ENCODE data around the gene CDK7. TPM values are rescaled to one million over a fixed set of nuclear protein-coding genes. Genes with fewer than 3 reads are reported as not detected.

The CDK7 gene
- total and polyA plus RNA-seq, 12 donors: 10.5 to 17.9 (median 13.7) TPM

- Histone ChIP-seq H3K27me3 (no peaks in the 10 kb centered on the region), H3K4me3 (no peak overlapping the region), H3K36me3 (peaks cover 0 to 55% (median 14%) of the 10 kb centered on the region in 9 donors), H3K27ac (peak overlapping the region in 1 of 10 donors; percentile 49), H3K9me3 (peaks cover 0 to 3% (median 0%) of the 10 kb centered on the region in 11 donors), H3K4me1 (no peaks in the 10 kb centered on the region)
- DNase-seq: no peak
- ATAC-seq: no peak
- intact Hi-C loops (cut with DNase I): loop anchor here in 1 of 10 donors (1.0 kb wide), 1 partner anchor 15 kb away; the partner anchor contains the start of gene CCDC125
- TF ChIP-seq CTCF (IDR thresholded peaks at IDR 0.05): no peak
- 78 to 85% methylated on average over 4 of the region's 4 CpGs for WGBS, 2 donors
These were observed 82.7 kb downstream of the CDK7 start for GRCh38 chr5:69317391-69317790.

GRCh38 chr5:69326365-69326764, 91.7 kb downstream of the CDK7 start:
- DNase-seq (no peak), ATAC-seq (no peak)
- Histone ChIP-seq H3K4me3 (no peak overlapping the region), H3K27me3 (no peaks in the 10 kb centered on the region), H3K27ac (no peak overlapping the region), H3K36me3 (no peaks in the 10 kb centered on the region), H3K4me1 (no peaks in the 10 kb centered on the region), H3K9me3 (no peaks in the 10 kb centered on the region)
- TF ChIP-seq CTCF (IDR thresholded peaks at IDR 0.05): no peak
- 90 to 98% methylated on average over 1 of the region's 1 CpG for WGBS, 2 donors
- intact Hi-C loops (cut with DNase I): no loop called here

Other genes starting within 250 kb of the CDK7 start
- 10 to 100 TPM; 25.7 to 36.7 (median 32.1) TPM for gene SLC30A5, start 140.9 kb upstream of the CDK7 start, total RNA-seq
- gene SLC30A5, start 140.9 kb upstream of the CDK7 start, polyA plus RNA-seq: 10 to 100 TPM; 17.9 to 24.9 TPM
- 10 to 100 TPM in 1 of 10 donors, 1 to 10 TPM in 9; 2.2 to 17.6 (median 3.7) TPM for gene CCNB1, start 67.7 kb upstream of the CDK7 start, total RNA-seq
- gene CCNB1, start 67.7 kb upstream of the CDK7 start, polyA plus RNA-seq: 1 to 10 TPM; 1.7 to 2.7 TPM
- 1 to 10 TPM; 2.4 to 5.1 (median 3.4) TPM for gene CENPH, start 45.3 kb upstream of the CDK7 start, total RNA-seq
- gene CENPH, start 45.3 kb upstream of the CDK7 start, polyA plus RNA-seq: 1 to 10 TPM; 1.9 to 2.7 TPM
- gene CCDC125, start 97.9 kb downstream of the CDK7 start, total RNA-seq: 1 to 10 TPM; 2.2 to 5.5 (median 4.2) TPM
- 1 to 10 TPM; 1.3 to 2.0 TPM for gene CCDC125, start 97.9 kb downstream of the CDK7 start, polyA plus RNA-seq
- gene AK6, start 134.6 kb downstream of the CDK7 start, total RNA-seq: 10 to 100 TPM; 20.8 to 53.2 (median 28.7) TPM
- gene AK6, start 134.6 kb downstream of the CDK7 start, polyA plus RNA-seq: 10 to 100 TPM; 40.9 to 65.6 TPM
- gene TAF9, start 134.6 kb downstream of the CDK7 start, total RNA-seq: 10 to 100 TPM; 36.8 to 51.5 (median 44.5) TPM
- gene TAF9, start 134.6 kb downstream of the CDK7 start, polyA plus RNA-seq: 10 to 100 TPM; 35.8 to 62.2 TPM
- 10 to 100 TPM; 17.5 to 23.5 (median 19.9) TPM for gene RAD17, start 134.9 kb downstream of the CDK7 start, total RNA-seq
- gene RAD17, start 134.9 kb downstream of the CDK7 start, polyA plus RNA-seq: 10 to 100 TPM in 1 of 2 donors, 1 to 10 TPM in 1; 9.0 to 10.9 TPM
- 1 to 10 TPM in 9 of 10 donors, under 1 TPM in 1; 0.80 to 2.1 (median 1.5) TPM for gene MARVELD2, start 180.2 kb downstream of the CDK7 start, total RNA-seq
- under 1 TPM; 0.22 to 0.25 TPM for gene MARVELD2, start 180.2 kb downstream of the CDK7 start, polyA plus RNA-seq

Data from heart right ventricle (tissue), 16 donors.